GM12891 (cell line): ENCODE measurements around the gene STAT2.

Experiments
- PAX5 ChIP-seq: IDR thresholded peaks from 2 replicates; pipeline ENCODE4 v1.6.1; 2011; ENCODE audit warnings: low read length, moderate library complexity, mild to moderate bottlenecking; ENCODE audit not compliant: insufficient read depth, severe bottlenecking
- POLR2A ChIP-seq: IDR thresholded peaks from 2 replicates; pipeline ENCODE4 v1.6.1; 2011; ENCODE audit warnings: low read depth, low read length, control low read depth
- POLR2AphosphoS5 ChIP-seq: IDR thresholded peaks from 2 replicates; pipeline ENCODE4 v1.6.1; 2011; ENCODE audit warnings: low read depth, low read length, control low read depth
- POU2F2 ChIP-seq: IDR thresholded peaks from 2 replicates; pipeline ENCODE4 v1.6.1; 2011; ENCODE audit warnings: low read depth, mild to moderate bottlenecking, control low read depth, low read length, moderate library complexity
- SPI1 ChIP-seq: IDR thresholded peaks from 2 replicates; pipeline ENCODE4 v1.6.1; 2011; ENCODE audit warnings: low read depth, low read length, control low read depth
- TAF1 ChIP-seq: IDR thresholded peaks from 2 replicates; pipeline ENCODE4 v1.6.1; 2011; ENCODE audit warnings: low read depth, low read length, control low read depth

GRCh38 chr12:56299308-56299852 lies 60.5 kb downstream of the STAT2 start:
- TF ChIP-seq POLR2AphosphoS5 (no peak), POLR2A (no peak), TAF1 (no peak), SPI1 (no peak), POU2F2 (no peak), PAX5 (no peak)
